ENCODE results near the gene COL4A2.

COL4A2 gene

GRCh38 chr13:110350049-110350448 lies 43.0 kb downstream of the COL4A2 start:
- no peak for TF ChIP-seq CTCF (IDR thresholded peaks at IDR 0.05; ENCODE audit: control insufficient read depth, insufficient read depth, low read depth, low read length, missing control alignments)

GRCh38 chr13:110350509-110350908 lies 43.4 kb downstream of the COL4A2 start:
- no peak for DNase-seq (ENCODE audit: low read depth)
- no peak overlapping the region for H3K4me3 ChIP-seq (ENCODE audit: control insufficient read depth, low read depth, low read length)
- no peak for TF ChIP-seq CTCF (IDR thresholded peaks at IDR 0.05; ENCODE audit: control insufficient read depth, insufficient read depth, low read depth, low read length, missing control alignments)

More at GRCh38 chr13:110350049-110350448, 43.0 kb downstream of the COL4A2 start:
- no peak overlapping the region for H3K4me3 ChIP-seq (ENCODE audit: control insufficient read depth, low read depth, low read length)
- no peak for DNase-seq (ENCODE audit: low read depth)

GRCh38 chr13:110351636-110352420 lies 44.7 kb downstream of the COL4A2 start:
- DNase-seq (ENCODE audit: low read depth) = no peak
- no peak for TF ChIP-seq CTCF (IDR thresholded peaks at IDR 0.05; ENCODE audit: control insufficient read depth, insufficient read depth, low read depth, low read length, missing control alignments)
- no peak overlapping the region for H3K4me3 ChIP-seq (ENCODE audit: control insufficient read depth, low read depth, low read length)

GRCh38 chr13:110352735-110353134 lies 45.7 kb downstream of the COL4A2 start:
- DNase-seq (ENCODE audit: low read depth) = no peak
- no peak overlapping the region for H3K4me3 ChIP-seq (ENCODE audit: control insufficient read depth, low read depth, low read length)
- no peak for TF ChIP-seq CTCF (IDR thresholded peaks at IDR 0.05; ENCODE audit: control insufficient read depth, insufficient read depth, low read depth, low read length, missing control alignments)

- no peak overlapping the region for H3K4me3 ChIP-seq (ENCODE audit: control insufficient read depth, low read depth, low read length)
- no peak for TF ChIP-seq CTCF (IDR thresholded peaks at IDR 0.05; ENCODE audit: control insufficient read depth, insufficient read depth, low read depth, low read length, missing control alignments)
- DNase-seq (ENCODE audit: low read depth) = no peak
Observed at GRCh38 chr13:110353339-110353977, 46.4 kb downstream of the COL4A2 start.

- DNase-seq (ENCODE audit: low read depth) = no peak
- H3K4me3 ChIP-seq (ENCODE audit: control insufficient read depth, low read depth, low read length) = no peak overlapping the region
- TF ChIP-seq CTCF (IDR thresholded peaks at IDR 0.05; ENCODE audit: control insufficient read depth, insufficient read depth, low read depth, low read length, missing control alignments) = no peak
Observed at GRCh38 chr13:110354123-110354627, 47.1 kb downstream of the COL4A2 start.

All from AG09309 (cell line).